Activated naive CD8-positive, alpha-beta T cell treated with anti-CD3 and anti-CD28 coated beads, Interleukin-2, amount 50 U/mL, for 24 hours (primary cell): Measurements from ENCODE around the gene GRIK1.
"Not testable (repeated sequence)": the region's sequence is repeated elsewhere in the genome, so short reads cannot be mapped to it uniquely, and the experiment has no call there.

Source experiments
- ATAC-seq: fragments of 150-1000 bp; cut with Tn5 transposase; one replicate; pipeline ENCODE4 v1.10.0; 2021
- DNase-seq: peaks from one replicate; pipeline ENCODE4 v3.0.0; 2021
- H3K27ac Mint-ChIP-seq: one replicate; pipeline ENCODE4 v1.8.0; 2021; ENCODE audit warnings: mild to moderate bottlenecking, mixed read lengths
- H3K27me3 Mint-ChIP-seq: one replicate; pipeline ENCODE4 v1.8.0; 2021; ENCODE audit warnings: mixed read lengths
- H3K36me3 Mint-ChIP-seq: one replicate; pipeline ENCODE4 v1.8.0; 2021; ENCODE audit warnings: low read depth, mixed read lengths
- H3K4me1 Mint-ChIP-seq: one replicate; pipeline ENCODE4 v1.8.0; 2021; ENCODE audit warnings: mixed read lengths
- H3K4me3 Mint-ChIP-seq: one replicate; pipeline ENCODE4 v1.8.0; 2021; ENCODE audit warnings: mild to moderate bottlenecking, moderate library complexity, mixed read lengths
- H3K9me3 Mint-ChIP-seq: one replicate; pipeline ENCODE4 v1.8.0; 2021; ENCODE audit warnings: mixed read lengths

The GRIK1 gene

GRCh38 chr21:29939924-29940275, at the start of gene GRIK1:
GRIK1 (minus strand) TSS chr21:29939996.
- no peak within 1 kb of the TSS for H3K4me3 Mint-ChIP-seq
- H3K4me1 Mint-ChIP-seq = no peaks in the 10 kb centered on the region
- peaks cover 34% of the 10 kb centered on the region for H3K27me3 Mint-ChIP-seq

DNA sequence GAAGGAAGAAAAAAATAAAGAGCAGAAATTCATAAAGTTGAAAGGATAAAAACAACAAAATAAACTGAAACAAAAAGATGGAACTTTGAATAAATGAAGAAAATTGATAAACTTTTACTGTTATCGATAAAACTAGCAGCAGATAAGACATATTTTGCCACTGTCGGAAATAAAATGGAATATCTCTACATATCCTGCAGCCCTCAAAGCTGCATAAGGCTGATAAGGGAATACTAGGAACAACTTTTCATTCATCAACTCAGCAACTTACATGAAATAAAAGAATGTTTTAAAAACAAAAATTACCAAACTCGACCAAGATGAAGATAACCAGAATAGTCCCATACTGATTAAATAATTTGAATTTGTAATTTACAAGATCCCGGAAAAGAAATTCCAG, 48.0 kb upstream of the GRIK1 start:
- Mint-ChIP-seq H3K27me3 (no peaks in the 10 kb centered on the region), H3K4me1 (no peaks in the 10 kb centered on the region), H3K27ac (no peak overlapping the region), H3K36me3 (no peaks in the 10 kb centered on the region), H3K9me3 (no peaks in the 10 kb centered on the region), H3K4me3 (no peak overlapping the region)
- no peak for DNase-seq
- ATAC-seq = no peak

More at GRCh38 chr21:29939924-29940275, at the start of gene GRIK1:
- no peak for DNase-seq
- Mint-ChIP-seq H3K27ac (no peak within 1 kb of the TSS), H3K36me3 (no peaks in the 10 kb centered on the region), H3K9me3 (no peaks in the 10 kb centered on the region)
- no peak for ATAC-seq

GRCh38 chr21:29985866-29986265, 46.1 kb upstream of the GRIK1 start:
- H3K9me3 Mint-ChIP-seq = no peaks in the 10 kb centered on the region
- DNase-seq = no peak
- no peak overlapping the region for H3K4me3 Mint-ChIP-seq
- no peak overlapping the region for H3K27ac Mint-ChIP-seq
- H3K4me1 Mint-ChIP-seq = no peaks in the 10 kb centered on the region
- no peaks in the 10 kb centered on the region for H3K36me3 Mint-ChIP-seq
- no peak for ATAC-seq
- H3K27me3 Mint-ChIP-seq = no peaks in the 10 kb centered on the region

GRCh38 chr21:29979043-29979442, 39.2 kb upstream of the GRIK1 start:
- no peak overlapping the region for H3K4me3 Mint-ChIP-seq
- DNase-seq (no peak), ATAC-seq (no peak)
- no peaks in the 10 kb centered on the region for H3K27me3 Mint-ChIP-seq
- no peaks in the 10 kb centered on the region for H3K4me1 Mint-ChIP-seq
- H3K36me3 Mint-ChIP-seq = no peaks in the 10 kb centered on the region
- peaks cover 2% of the 10 kb centered on the region for H3K9me3 Mint-ChIP-seq
- no peak overlapping the region for H3K27ac Mint-ChIP-seq

DNA sequence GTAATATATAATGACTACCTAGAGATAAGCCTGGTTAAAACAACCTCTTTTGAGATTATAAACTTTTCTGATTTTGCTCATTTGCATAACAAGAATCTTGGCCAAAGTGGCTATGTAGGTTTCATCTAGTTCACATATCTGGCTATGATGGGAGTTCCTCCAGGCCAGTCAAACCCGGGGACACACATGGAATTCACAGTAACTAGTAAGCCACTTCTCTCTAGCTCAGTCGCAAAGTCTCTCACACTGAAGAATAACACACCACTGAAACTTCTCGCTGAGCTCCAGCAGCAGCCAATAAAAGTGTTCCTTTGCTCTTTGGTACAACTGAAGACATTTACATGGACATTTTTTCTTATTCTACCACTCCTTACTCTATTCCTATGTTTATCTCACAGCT, 36.0 kb upstream of the GRIK1 start:
- H3K27me3 Mint-ChIP-seq = no peaks in the 10 kb centered on the region
- ATAC-seq = no peak
- H3K9me3 Mint-ChIP-seq = peaks cover 5% of the 10 kb centered on the region
- no peaks in the 10 kb centered on the region for H3K4me1 Mint-ChIP-seq
- H3K4me3 Mint-ChIP-seq = no peak overlapping the region
- no peaks in the 10 kb centered on the region for H3K36me3 Mint-ChIP-seq
- DNase-seq = no peak
- no peak overlapping the region for H3K27ac Mint-ChIP-seq

- Mint-ChIP-seq H3K9me3 (peaks cover 5% of the 10 kb centered on the region), H3K4me3 (no peak overlapping the region), H3K27ac (no peak overlapping the region), H3K27me3 (no peaks in the 10 kb centered on the region), H3K4me1 (no peaks in the 10 kb centered on the region), H3K36me3 (no peaks in the 10 kb centered on the region)
- DNase-seq (no peak), ATAC-seq (no peak)
These were observed 33.5 kb upstream of the GRIK1 start for GRCh38 chr21:29973258-29973657.

GRCh38 chr21:29961291-29962027, 21.7 kb upstream of the GRIK1 start:
- Mint-ChIP-seq H3K27me3 (peaks cover 4% of the 10 kb centered on the region), H3K36me3 (no peaks in the 10 kb centered on the region), H3K27ac (no peak overlapping the region), H3K4me1 (no peaks in the 10 kb centered on the region), H3K9me3 (peaks cover 3% of the 10 kb centered on the region), H3K4me3 (no peak overlapping the region)
- ATAC-seq (no peak), DNase-seq (no peak)

DNA sequence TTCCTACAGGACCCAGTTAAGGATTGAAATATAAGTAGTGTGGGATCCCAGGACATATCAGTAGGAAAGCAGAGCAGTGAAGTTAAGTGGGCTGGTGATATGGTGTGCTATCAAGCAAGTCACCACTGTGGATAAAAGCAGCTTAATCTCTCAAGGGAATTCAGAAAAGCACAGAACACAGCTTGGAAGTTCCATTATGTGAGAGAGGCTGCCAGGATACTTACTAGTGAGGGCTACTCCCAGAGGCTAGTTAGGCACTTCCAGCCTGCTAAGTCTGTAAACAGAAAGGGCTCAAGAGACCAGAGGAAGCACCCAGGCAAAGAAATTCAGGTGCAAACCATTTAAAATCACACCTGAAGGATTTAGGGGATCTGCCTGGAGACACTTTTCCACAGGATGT, 18.8 kb upstream of the GRIK1 start:
- H3K4me3 Mint-ChIP-seq = no peak overlapping the region
- H3K9me3 Mint-ChIP-seq = no peaks in the 10 kb centered on the region
- no peaks in the 10 kb centered on the region for H3K4me1 Mint-ChIP-seq
- no peaks in the 10 kb centered on the region for H3K36me3 Mint-ChIP-seq
- ATAC-seq = no peak
- no peak overlapping the region for H3K27ac Mint-ChIP-seq
- no peak for DNase-seq
- H3K27me3 Mint-ChIP-seq = peaks cover 4% of the 10 kb centered on the region

GRCh38 chr21:29958035-29958434, 18.2 kb upstream of the GRIK1 start:
- not testable (repeated sequence) for DNase-seq, H3K27ac Mint-ChIP-seq, H3K9me3 Mint-ChIP-seq, H3K4me1 Mint-ChIP-seq, H3K36me3 Mint-ChIP-seq, H3K4me3 Mint-ChIP-seq, ATAC-seq, H3K27me3 Mint-ChIP-seq

- Mint-ChIP-seq H3K36me3 (no peaks in the 10 kb centered on the region), H3K9me3 (no peaks in the 10 kb centered on the region), H3K4me1 (no peaks in the 10 kb centered on the region), H3K27me3 (peaks cover 8% of the 10 kb centered on the region), H3K4me3 (no peak overlapping the region), H3K27ac (no peak overlapping the region)
- no peak for DNase-seq
- ATAC-seq = no peak
These were observed 13.9 kb upstream of the GRIK1 start for GRCh38 chr21:29953690-29954089.

- no peak overlapping the region for H3K27ac Mint-ChIP-seq
- no peak overlapping the region for H3K4me3 Mint-ChIP-seq
- no peaks in the 10 kb centered on the region for H3K9me3 Mint-ChIP-seq
- no peaks in the 10 kb centered on the region for H3K4me1 Mint-ChIP-seq
- DNase-seq (no peak), ATAC-seq (no peak)
- no peaks in the 10 kb centered on the region for H3K36me3 Mint-ChIP-seq
- peaks cover 9% of the 10 kb centered on the region for H3K27me3 Mint-ChIP-seq
These were observed 13.3 kb upstream of the GRIK1 start for GRCh38 chr21:29953072-29953471.

DNA sequence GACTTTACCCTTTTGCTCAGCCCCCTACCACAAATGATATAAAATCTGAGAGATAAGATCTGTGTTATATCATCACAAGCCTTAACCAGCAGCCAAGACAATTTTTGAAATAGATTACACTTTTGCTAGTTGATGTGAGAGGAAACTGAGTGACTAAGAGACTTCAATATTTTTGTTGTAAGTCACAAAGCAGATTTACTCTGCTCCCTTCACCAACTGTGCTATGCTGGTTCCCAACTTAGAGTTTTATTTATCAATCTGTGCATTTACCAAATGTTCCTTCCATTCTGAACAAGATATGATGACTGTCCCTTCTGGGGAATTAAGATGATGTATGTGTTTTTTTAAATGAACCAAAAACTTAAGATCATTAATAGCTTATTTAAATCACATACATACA, 12.1 kb upstream of the GRIK1 start:
- Mint-ChIP-seq H3K27ac (no peak overlapping the region), H3K4me3 (no peak overlapping the region), H3K9me3 (no peaks in the 10 kb centered on the region), H3K36me3 (no peaks in the 10 kb centered on the region), H3K27me3 (peaks cover 7% of the 10 kb centered on the region), H3K4me1 (no peaks in the 10 kb centered on the region)
- ATAC-seq = no peak
- no peak for DNase-seq

DNA sequence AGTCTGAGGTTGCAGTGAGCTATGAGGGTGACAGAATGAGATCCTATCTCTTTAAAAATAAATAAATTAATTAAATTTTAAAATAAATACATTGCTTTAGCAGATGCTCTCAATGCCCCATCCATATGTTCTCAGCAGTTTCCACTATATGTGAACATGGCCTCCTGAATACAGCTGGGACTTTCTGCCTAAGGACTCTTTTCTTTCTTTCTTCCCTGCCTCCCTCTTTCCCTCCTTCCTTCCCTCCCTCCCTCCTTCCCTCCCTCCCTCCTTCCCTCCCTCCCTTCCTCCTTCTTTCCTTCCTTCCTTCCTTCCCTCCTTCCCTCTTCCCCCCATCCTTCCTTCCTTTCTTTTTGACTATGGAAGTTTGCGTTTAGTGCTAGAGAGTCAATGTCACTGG, 10.2 kb upstream of the GRIK1 start:
- H3K4me1 Mint-ChIP-seq = no peaks in the 10 kb centered on the region
- H3K4me3 Mint-ChIP-seq = no peak overlapping the region
- no peak for ATAC-seq
- no peaks in the 10 kb centered on the region for H3K36me3 Mint-ChIP-seq
- no peak overlapping the region for H3K27ac Mint-ChIP-seq
- DNase-seq = no peak
- no peaks in the 10 kb centered on the region for H3K9me3 Mint-ChIP-seq
- peaks cover 7% of the 10 kb centered on the region for H3K27me3 Mint-ChIP-seq

DNA sequence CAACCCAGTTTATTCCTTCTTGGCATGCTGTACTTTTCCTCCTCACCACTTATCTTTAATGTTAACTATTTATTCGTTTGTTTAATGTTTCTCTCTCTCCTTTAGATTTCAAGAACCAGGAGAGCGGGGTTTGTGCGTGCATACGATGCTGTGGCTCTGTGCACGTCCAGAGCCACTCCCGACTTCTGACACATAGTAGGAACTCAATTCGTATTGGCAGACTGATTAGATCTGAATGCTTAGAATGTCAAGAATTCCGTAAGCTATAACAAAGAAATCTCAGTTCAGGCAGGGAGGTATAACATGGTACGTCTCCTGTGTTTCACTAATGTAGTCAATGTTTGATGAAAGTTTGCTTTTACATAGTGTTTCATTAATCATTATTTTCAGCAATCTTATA, 7.3 kb upstream of the GRIK1 start:
- H3K4me1 Mint-ChIP-seq = no peaks in the 10 kb centered on the region
- ATAC-seq = no peak
- no peaks in the 10 kb centered on the region for H3K9me3 Mint-ChIP-seq
- no peak overlapping the region for H3K27ac Mint-ChIP-seq
- no peak for DNase-seq
- H3K4me3 Mint-ChIP-seq = no peak overlapping the region
- H3K36me3 Mint-ChIP-seq = no peaks in the 10 kb centered on the region
- H3K27me3 Mint-ChIP-seq = peaks cover 11% of the 10 kb centered on the region

GRCh38 chr21:29943885-29944284, 4.1 kb upstream of the GRIK1 start:
- Mint-ChIP-seq H3K9me3 (no peaks in the 10 kb centered on the region), H3K27me3 (peaks cover 27% of the 10 kb centered on the region), H3K4me1 (no peaks in the 10 kb centered on the region), H3K27ac (no peak overlapping the region), H3K36me3 (no peaks in the 10 kb centered on the region), H3K4me3 (no peak overlapping the region)
- no peak for DNase-seq
- no peak for ATAC-seq

- H3K4me1 Mint-ChIP-seq = no peaks in the 10 kb centered on the region
- DNase-seq = no peak
- H3K4me3 Mint-ChIP-seq = no peak overlapping the region
- H3K9me3 Mint-ChIP-seq = no peaks in the 10 kb centered on the region
- ATAC-seq = no peak
- H3K27ac Mint-ChIP-seq = no peak overlapping the region
- H3K36me3 Mint-ChIP-seq = no peaks in the 10 kb centered on the region
- peaks cover 34% of the 10 kb centered on the region for H3K27me3 Mint-ChIP-seq
These were observed 2.2 kb upstream of the GRIK1 start for GRCh38 chr21:29942034-29942433.
